ENCODE data around the gene PCP2.

The PCP2 gene

GRCh38 chr19:7598180-7598579 is 35.3 kb downstream of the PCP2 start:
- H3K27me3 ChIP-seq (ENCODE audit: control insufficient read depth, insufficient read depth, low read length), result peaks cover 24% of the 10 kb centered on the region
- peaks cover 4% of the 10 kb centered on the region for H3K4me1 ChIP-seq (ENCODE audit: control insufficient read depth, low read depth, low read length)
- H3K9ac ChIP-seq (ENCODE audit: low read length), result no peak overlapping the region
- H3K36me3 ChIP-seq (ENCODE audit: control insufficient read depth, low read depth, low read length), result no peaks in the 10 kb centered on the region
- no peaks in the 10 kb centered on the region for H3K9me3 ChIP-seq (ENCODE audit: control insufficient read depth, low read depth, low read length)
- no peak overlapping the region for H3K4me3 ChIP-seq (ENCODE audit: low read length)
- H3K27ac ChIP-seq (ENCODE audit: low read length), result no peak overlapping the region

GRCh38 chr19:7597689-7598088 is 35.8 kb downstream of the PCP2 start:
- no peaks in the 10 kb centered on the region for H3K36me3 ChIP-seq (ENCODE audit: control insufficient read depth, low read depth, low read length)
- H3K4me3 ChIP-seq (ENCODE audit: low read length), result no peak overlapping the region
- no peak overlapping the region for H3K27ac ChIP-seq (ENCODE audit: low read length)
- H3K9me3 ChIP-seq (ENCODE audit: control insufficient read depth, low read depth, low read length), result no peaks in the 10 kb centered on the region
- H3K27me3 ChIP-seq (ENCODE audit: control insufficient read depth, insufficient read depth, low read length), result peaks cover 24% of the 10 kb centered on the region
- H3K9ac ChIP-seq (ENCODE audit: low read length), result no peak overlapping the region
- peaks cover 4% of the 10 kb centered on the region for H3K4me1 ChIP-seq (ENCODE audit: control insufficient read depth, low read depth, low read length)

GRCh38 chr19:7596211-7596937 is 37.1 kb downstream of the PCP2 start:
- Histone ChIP-seq H3K27ac (ENCODE audit: low read length) (no peak overlapping the region), H3K36me3 (ENCODE audit: control insufficient read depth, low read depth, low read length) (no peaks in the 10 kb centered on the region)

GRCh38 chr19:7595466-7596133 is 37.9 kb downstream of the PCP2 start, which contains the start of gene CAMSAP3:
Gene CAMSAP3, plus strand, starts transcription at chr19:7595863. Its CDS starts 140 bp downstream, at chr19:7596003.
- Histone ChIP-seq H3K4me1 (ENCODE audit: control insufficient read depth, low read depth, low read length) (peaks cover 4% of the 10 kb centered on the region), H3K27ac (ENCODE audit: low read length) (no peak within 1 kb of the TSS), H3K27me3 (ENCODE audit: control insufficient read depth, insufficient read depth, low read length) (peaks cover 24% of the 10 kb centered on the region), H3K9me3 (ENCODE audit: control insufficient read depth, low read depth, low read length) (no peaks in the 10 kb centered on the region), H3K4me3 (ENCODE audit: low read length) (peak within 1 kb of the TSS; percentile 64), H3K9ac (ENCODE audit: low read length) (peak within 1 kb of the TSS; percentile 28), H3K36me3 (ENCODE audit: control insufficient read depth, low read depth, low read length) (no peaks in the 10 kb centered on the region)

More at GRCh38 chr19:7596211-7596937, 37.1 kb downstream of the PCP2 start:
- Histone ChIP-seq H3K4me3 (ENCODE audit: low read length) (peak overlapping the region; percentile 64), H3K4me1 (ENCODE audit: control insufficient read depth, low read depth, low read length) (peaks cover 4% of the 10 kb centered on the region), H3K27me3 (ENCODE audit: control insufficient read depth, insufficient read depth, low read length) (peaks cover 24% of the 10 kb centered on the region), H3K9ac (ENCODE audit: low read length) (peak overlapping the region; percentile 28), H3K9me3 (ENCODE audit: control insufficient read depth, low read depth, low read length) (no peaks in the 10 kb centered on the region)

- Histone ChIP-seq H3K9me3 (ENCODE audit: control insufficient read depth, low read depth, low read length) (no peaks in the 10 kb centered on the region), H3K4me3 (ENCODE audit: low read length) (no peak overlapping the region), H3K27me3 (ENCODE audit: control insufficient read depth, insufficient read depth, low read length) (peaks cover 11% of the 10 kb centered on the region), H3K4me1 (ENCODE audit: control insufficient read depth, low read depth, low read length) (no peaks in the 10 kb centered on the region), H3K27ac (ENCODE audit: low read length) (no peak overlapping the region), H3K9ac (ENCODE audit: low read length) (no peak overlapping the region), H3K36me3 (ENCODE audit: control insufficient read depth, low read depth, low read length) (no peaks in the 10 kb centered on the region)
Measured at GRCh38 chr19:7590256-7590655, 43.3 kb downstream of the PCP2 start.

GRCh38 chr19:7589822-7590221 is 43.7 kb downstream of the PCP2 start:
- no peak overlapping the region for H3K9ac ChIP-seq (ENCODE audit: low read length)
- H3K27ac ChIP-seq (ENCODE audit: low read length), result no peak overlapping the region
- H3K4me1 ChIP-seq (ENCODE audit: control insufficient read depth, low read depth, low read length), result no peaks in the 10 kb centered on the region
- H3K36me3 ChIP-seq (ENCODE audit: control insufficient read depth, low read depth, low read length), result no peaks in the 10 kb centered on the region
- H3K27me3 ChIP-seq (ENCODE audit: control insufficient read depth, insufficient read depth, low read length), result peaks cover 7% of the 10 kb centered on the region
- H3K9me3 ChIP-seq (ENCODE audit: control insufficient read depth, low read depth, low read length), result no peaks in the 10 kb centered on the region
- no peak overlapping the region for H3K4me3 ChIP-seq (ENCODE audit: low read length)

- no peak overlapping the region for H3K27ac ChIP-seq (ENCODE audit: low read length)
Measured at GRCh38 chr19:7582446-7582845, 51.1 kb downstream of the PCP2 start.

More at GRCh38 chr19:7582446-7582845, 51.1 kb downstream of the PCP2 start:
- Histone ChIP-seq H3K9me3 (ENCODE audit: control insufficient read depth, low read depth, low read length) (no peaks in the 10 kb centered on the region), H3K9ac (ENCODE audit: low read length) (no peak overlapping the region), H3K4me3 (ENCODE audit: low read length) (no peak overlapping the region), H3K27me3 (ENCODE audit: control insufficient read depth, insufficient read depth, low read length) (no peaks in the 10 kb centered on the region), H3K36me3 (ENCODE audit: control insufficient read depth, low read depth, low read length) (no peaks in the 10 kb centered on the region), H3K4me1 (ENCODE audit: control insufficient read depth, low read depth, low read length) (no peaks in the 10 kb centered on the region)
